ENCODE results near the gene SPDYE6.
"Not testable (repeated sequence)": the region's sequence is repeated elsewhere in the genome, so short reads cannot be mapped to it uniquely, and the experiment has no call there.

The SPDYE6 gene

GRCh38 chr7:102363549-102364393 lies 7.5 kb upstream of the SPDYE6 start:
- peak; percentile 92 for DNase-seq (ENCODE audit: low read depth)

DNA sequence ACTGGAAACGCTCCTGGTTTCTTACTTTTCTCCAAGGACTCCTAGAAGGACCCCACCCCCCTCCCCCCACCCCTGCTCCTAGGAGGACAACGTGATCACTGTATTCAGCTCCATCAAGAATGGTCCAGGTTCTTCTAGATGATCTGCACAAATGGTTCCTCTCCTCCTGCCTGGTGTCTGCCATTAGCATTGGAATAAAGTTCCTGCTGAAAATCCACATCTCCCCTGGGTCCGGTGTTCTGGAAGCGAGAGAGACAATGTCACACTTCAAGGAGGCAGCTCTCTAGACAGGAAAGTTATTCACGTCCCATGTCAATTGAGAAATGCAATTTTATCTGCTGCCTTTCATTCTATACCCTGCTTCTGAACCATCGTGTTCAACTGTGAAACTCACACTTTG lies 9.3 kb downstream of the SPDYE6 start:
- not testable (repeated sequence) for DNase-seq (ENCODE audit: low read depth)

DNA sequence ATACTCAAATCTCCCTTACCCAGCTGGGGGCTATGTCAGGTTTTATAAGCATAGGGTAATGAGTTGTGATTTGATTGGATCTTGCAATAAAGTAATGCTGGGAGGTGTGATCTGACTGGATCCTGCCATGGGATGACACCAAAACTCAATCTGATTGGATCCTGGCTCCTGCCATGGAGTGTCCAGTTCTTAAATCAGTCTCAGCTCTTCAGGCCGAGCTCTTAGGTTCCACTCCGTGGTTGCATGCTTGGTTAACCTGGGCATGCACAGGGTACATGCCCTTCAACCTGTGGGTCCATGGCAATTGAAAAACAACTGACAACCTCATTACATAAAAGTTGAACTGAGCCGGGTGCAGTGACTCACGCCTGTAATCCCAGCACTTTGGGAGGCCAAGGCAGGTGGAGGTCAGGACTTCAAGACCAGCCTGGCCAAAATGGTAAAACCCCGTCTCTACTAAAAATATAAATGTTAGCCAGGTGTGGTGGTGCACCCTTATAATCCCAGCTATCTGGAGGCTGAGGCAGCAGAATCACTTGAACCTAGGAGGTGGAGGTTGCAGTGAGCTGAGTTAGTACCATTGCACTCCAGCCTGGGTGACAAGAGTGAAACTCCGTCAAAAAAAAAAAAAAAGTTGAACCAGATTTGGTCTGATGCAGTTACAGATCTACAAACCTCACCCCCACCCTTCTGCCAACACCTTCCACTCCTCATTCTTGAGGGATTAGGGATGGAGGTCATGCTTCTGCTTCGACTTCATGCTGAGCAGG lies 15.5 kb downstream of the SPDYE6 start:
- DNase-seq (ENCODE audit: low read depth): not testable (repeated sequence)

DNA sequence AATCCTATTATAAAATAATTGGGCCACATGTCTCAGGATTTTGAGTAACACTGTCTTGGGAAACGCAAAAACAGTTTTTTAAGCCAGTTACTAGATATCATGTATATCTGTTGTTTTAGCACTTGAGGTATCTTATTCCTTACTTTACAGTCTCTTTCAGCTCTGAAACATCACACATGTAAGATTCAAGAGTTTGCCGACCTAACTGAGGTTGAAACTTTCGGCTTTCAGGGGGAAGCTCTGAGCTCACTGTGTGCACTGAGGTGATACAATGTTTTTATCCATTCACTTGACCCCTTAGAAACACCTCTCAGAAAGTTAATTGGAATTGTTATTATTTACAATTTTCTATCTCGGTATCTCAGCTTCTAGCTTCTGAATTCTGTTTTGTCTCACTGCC lies 18.8 kb downstream of the SPDYE6 start:
- not testable (repeated sequence) for DNase-seq (ENCODE audit: low read depth)

GRCh38 chr7:102337002-102337401 lies 19.2 kb downstream of the SPDYE6 start:
- not testable (repeated sequence) for DNase-seq (ENCODE audit: low read depth)

- not testable (repeated sequence) for DNase-seq (ENCODE audit: low read depth)
Observed at GRCh38 chr7:102335574-102335973, 20.7 kb downstream of the SPDYE6 start.

DNA sequence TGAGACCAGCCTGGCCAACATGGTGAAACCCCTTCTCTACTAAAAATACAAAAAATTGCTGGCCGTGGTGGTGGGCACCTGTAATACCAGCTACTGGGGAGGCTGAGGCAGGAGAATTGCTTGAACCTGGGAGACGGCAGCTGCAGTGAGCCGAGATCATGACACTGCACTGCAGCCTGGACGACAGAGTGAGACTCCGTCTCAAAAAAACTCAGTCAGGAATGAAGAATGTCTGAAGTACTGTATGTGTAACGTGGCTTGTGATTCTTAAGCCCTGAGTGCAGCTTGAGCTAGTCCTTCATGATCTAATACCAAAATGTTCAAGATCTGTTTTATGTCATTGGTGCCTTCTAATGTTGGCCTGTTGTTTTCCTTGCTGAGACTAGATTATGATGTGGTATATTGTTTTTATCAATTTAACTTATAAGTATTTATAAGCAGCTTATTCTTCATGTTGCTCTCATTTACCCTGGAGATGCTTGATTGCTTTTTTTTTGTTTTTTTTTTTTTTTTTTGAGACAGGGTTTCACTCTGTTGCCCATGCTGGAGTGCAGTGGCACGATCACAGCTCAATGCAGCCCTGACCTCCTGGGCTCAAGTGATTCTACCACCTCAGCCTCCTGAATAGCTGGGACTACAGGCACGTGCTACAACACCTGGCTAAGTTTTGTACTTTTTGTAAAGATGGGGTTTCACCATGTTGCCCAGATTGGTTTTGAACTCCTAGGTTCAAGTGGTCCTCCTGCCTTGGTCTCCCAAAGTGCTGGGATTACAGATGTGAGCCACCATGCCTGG lies 25.4 kb downstream of the SPDYE6 start:
- DNase-seq (ENCODE audit: low read depth): not testable (repeated sequence)

DNA sequence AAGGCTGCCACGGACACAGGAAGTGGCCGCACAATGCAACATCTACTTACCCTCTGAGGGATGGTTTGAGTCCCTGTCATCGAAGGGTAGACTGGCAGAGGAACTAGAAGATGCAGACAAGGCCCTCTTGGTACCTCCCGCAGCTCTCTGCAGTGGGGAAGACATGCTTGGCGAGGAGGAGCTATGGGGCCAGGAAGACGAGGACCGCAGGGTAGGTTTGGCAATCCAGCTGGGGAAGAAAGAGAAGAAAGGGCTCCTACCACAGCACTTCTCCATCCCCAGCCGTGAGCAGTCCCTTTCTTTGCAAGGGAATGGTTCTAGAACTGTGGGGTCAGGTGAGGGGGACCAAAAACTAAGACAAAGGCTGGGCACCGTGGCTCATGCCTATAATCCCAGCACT lies 26.9 kb downstream of the SPDYE6 start:
- DNase-seq (ENCODE audit: low read depth): not testable (repeated sequence)

DNA sequence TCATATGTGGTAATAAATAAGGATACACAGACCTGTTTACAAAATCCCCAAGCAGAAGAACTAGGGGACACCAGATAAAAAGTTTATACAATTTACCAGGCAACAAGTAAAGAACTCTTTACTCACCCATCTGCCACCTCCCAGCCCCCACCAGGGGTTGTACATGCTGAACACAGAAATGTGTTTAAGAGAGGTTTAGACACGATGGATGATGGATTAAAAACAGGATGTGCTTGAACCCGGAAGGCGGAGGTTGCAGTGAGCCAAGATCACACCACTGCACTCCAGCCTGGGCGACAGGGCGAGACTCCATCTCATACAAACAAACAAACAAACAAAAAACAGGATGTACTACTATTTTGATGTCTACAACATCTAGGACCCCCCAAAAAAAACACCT lies 27.4 kb downstream of the SPDYE6 start:
- DNase-seq (ENCODE audit: low read depth): not testable (repeated sequence)

GRCh38 chr7:102327183-102327582 lies 29.1 kb downstream of the SPDYE6 start:
- DNase-seq (ENCODE audit: low read depth): not testable (repeated sequence)

- DNase-seq (ENCODE audit: low read depth): no peak
Observed at GRCh38 chr7:102326157-102326889, 29.9 kb downstream of the SPDYE6 start.

DNA sequence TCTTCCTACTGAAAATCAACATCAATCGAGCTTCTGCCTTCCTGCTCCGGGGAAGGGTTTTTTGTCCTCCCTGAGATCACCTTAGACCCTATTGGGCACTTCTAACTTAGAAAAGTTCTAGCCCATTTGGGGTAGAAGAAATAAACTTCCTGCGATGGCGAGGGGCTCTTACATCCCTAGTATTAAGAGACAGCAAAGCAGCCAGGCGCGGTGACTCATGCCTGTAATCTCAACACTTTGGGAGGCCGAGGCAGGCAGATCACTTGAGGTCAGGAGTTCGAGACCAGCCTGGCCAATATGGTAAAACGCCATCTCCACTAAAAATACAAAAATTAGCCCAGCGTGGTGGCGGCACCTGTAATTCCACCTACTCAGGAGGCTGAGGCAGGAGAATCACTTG lies 31.1 kb downstream of the SPDYE6 start:
- not testable (repeated sequence) for DNase-seq (ENCODE audit: low read depth)

DNA sequence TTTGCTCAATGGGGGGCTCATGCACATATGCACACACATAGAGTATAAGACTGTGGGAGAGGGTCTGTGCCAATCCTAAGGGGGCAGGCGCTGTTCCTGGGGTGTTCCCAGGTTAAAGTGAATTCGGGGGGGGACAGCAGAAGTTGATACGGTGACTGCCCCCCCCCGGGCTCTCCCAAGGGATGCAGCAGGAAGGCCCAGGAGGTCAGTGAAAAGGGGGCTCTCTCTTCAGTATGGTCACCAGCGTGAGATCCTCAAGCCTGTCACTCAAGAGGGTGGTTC lies 32.4 kb downstream of the SPDYE6 start:
- DNase-seq (ENCODE audit: low read depth): no peak

DNA sequence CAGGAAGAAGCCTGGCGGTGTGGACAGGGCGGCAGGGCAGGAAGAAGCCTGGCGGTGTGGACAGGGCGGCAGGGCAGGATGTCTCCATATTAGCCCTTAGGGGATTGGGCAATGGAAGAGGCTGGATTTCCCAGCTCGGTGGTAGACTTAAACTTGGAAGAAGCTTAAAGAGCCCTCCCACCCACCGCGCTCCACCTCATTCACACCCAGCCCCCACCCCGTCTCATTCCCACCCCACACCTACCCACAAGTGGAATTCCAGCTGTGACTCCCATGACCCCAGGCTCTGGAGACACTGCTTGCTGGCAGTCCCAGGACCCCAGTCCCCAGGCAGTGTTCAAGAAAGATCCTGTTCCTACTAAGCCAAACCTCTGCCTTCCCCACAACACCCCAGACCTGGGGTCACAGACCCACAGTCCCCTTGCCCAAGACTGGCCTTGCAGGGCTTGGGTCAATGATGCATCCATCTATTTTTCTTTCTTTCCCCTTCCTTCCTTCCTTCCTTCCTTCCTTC lies 34.0 kb downstream of the SPDYE6 start:
- no peak for DNase-seq (ENCODE audit: low read depth)

- peak; percentile 21 for DNase-seq (ENCODE audit: low read depth)
Observed at GRCh38 chr7:102321351-102322201, 34.7 kb downstream of the SPDYE6 start.

GRCh38 chr7:102320601-102321350 lies 35.5 kb downstream of the SPDYE6 start:
- no peak for DNase-seq (ENCODE audit: low read depth)

DNA sequence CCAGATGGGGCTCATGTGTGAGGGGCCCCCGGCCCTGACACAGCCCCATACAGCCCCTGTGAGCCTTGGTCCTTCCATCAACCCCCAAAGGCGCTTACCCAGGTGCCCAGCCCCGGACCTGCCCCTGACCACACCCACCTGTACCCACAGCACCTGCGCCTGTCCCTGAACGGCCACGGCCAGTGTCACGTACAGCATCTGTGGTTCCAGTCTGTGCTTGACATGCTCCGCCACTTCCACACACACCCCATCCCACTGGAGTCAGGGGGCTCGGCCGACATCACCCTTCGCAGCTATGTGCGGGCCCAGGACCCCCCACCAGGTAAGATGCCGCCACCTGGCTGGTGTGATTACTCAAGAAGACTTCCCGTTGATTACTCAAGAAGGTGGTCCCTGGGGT lies 36.1 kb downstream of the SPDYE6 start:
- DNase-seq (ENCODE audit: low read depth): no peak

- no peak for DNase-seq (ENCODE audit: low read depth)
Observed at GRCh38 chr7:102319671-102320070, 36.6 kb downstream of the SPDYE6 start.

DNA sequence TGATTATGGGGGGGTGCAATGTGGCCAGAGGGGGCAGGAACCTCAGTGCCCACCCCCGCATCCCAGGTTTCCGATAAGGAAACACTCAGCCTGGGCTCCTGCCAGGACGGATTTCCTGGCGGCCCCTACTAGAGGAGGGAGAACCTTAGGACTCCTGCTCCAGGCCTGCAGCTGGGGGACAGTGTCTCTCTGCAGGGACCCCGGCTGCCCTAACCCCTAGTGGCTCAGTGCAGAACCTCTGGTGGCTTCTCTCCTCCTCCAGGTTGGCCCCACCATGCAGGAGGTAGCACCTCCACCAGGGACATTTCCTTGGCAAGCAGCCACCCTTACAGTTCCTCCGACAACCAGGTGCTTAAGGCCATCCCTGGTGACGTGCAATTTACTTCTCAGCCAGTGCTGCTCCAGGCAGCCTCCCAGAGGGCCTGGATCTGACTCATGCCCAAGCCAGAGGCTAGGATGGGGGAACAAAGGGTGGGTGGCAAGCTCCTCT lies 37.7 kb downstream of the SPDYE6 start:
- DNase-seq (ENCODE audit: low read depth): no peak

All from CMK (cell line).